Left ventricle myocardium inferior (tissue), 1 donor: ENCODE data around the gene GRIK4. TPM values are rescaled to one million over a fixed set of nuclear protein-coding genes. Genes with fewer than 3 reads are reported as not detected.

ENCODE experiments used
- DNase-seq: peaks from one replicate; pipeline ENCODE4 v3.0.0-alpha.2; 2020
- H3K27ac ChIP-seq: fragments of 200-600 bp; replicated peaks from 2 replicates; pipeline ENCODE4 v1.8.0; 2021
- H3K27me3 ChIP-seq: fragments of 200-600 bp; 2 replicates; pipeline ENCODE4 v1.8.0; 2021; ENCODE audit warnings: low read depth
- H3K36me3 ChIP-seq: fragments of 200-600 bp; 2 replicates; pipeline ENCODE4 v1.8.0; 2021
- H3K4me1 ChIP-seq: fragments of 200-600 bp; 2 replicates; pipeline ENCODE4 v1.8.0; 2021
- H3K4me3 ChIP-seq: fragments of 200-600 bp; 2 replicates; pipeline ENCODE4 v1.8.0; 2021; ENCODE audit warnings: mild to moderate bottlenecking, moderate library complexity
- H3K9me3 ChIP-seq: fragments of 200-600 bp; replicated peaks from 2 replicates; pipeline ENCODE4 v1.8.0; 2021
- CTCF ChIP-seq: fragments of 200-600 bp; IDR thresholded peaks from 2 replicates; pipeline ENCODE4 v1.8.0; 2021; ENCODE audit warnings: antibody characterized with exemption, mild to moderate bottlenecking, borderline replicate concordance
- intact Hi-C: fragments of 100-400 bp; cut with micrococcal nuclease; formaldehyde crosslinking; loops from one replicate; pipeline ENCODE4 v1.11.0; 2022
- total RNA-seq: library from RNA; stranded (reverse); fragmentation: NEBNext Ultra II Directional; extraction: Animal tissue kit (Norgen Biotek cat#: 25700); gene quantifications from one replicate; pipeline ENCODE4 v1.2.1, GENCODE V29; 2021
- donor health status: DM: no; HTN: yes; CAD: no; lungs with severe emphysema.

GRIK4 gene
- total RNA-seq, 1 donor from 2014 or later = 0.16 TPM

GRCh38 chr11:120706257-120706656, 194.7 kb downstream of the GRIK4 start:
- H3K9me3 ChIP-seq = peaks cover 35% of the 10 kb centered on the region
- peaks cover 12% of the 10 kb centered on the region for H3K4me1 ChIP-seq
- intact Hi-C loops = no loop called here
- H3K4me3 ChIP-seq = no peak overlapping the region
- H3K36me3 ChIP-seq = no peaks in the 10 kb centered on the region
- peaks cover 31% of the 10 kb centered on the region for H3K27me3 ChIP-seq
- no peak for TF ChIP-seq CTCF
- H3K27ac ChIP-seq = no peak overlapping the region
- DNase-seq = no peak

GRCh38 chr11:120707098-120707497, 195.6 kb downstream of the GRIK4 start:
- Histone ChIP-seq H3K27ac (no peak overlapping the region), H3K4me3 (no peak overlapping the region), H3K36me3 (no peaks in the 10 kb centered on the region), H3K27me3 (peaks cover 24% of the 10 kb centered on the region), H3K4me1 (peaks cover 12% of the 10 kb centered on the region), H3K9me3 (peaks cover 35% of the 10 kb centered on the region)
- no peak for DNase-seq
- intact Hi-C loops = no loop called here
- no peak for TF ChIP-seq CTCF

GRCh38 chr11:120707663-120708062, 196.1 kb downstream of the GRIK4 start:
- DNase-seq = no peak
- peaks cover 12% of the 10 kb centered on the region for H3K4me1 ChIP-seq
- intact Hi-C loops = no loop called here
- H3K9me3 ChIP-seq = peaks cover 35% of the 10 kb centered on the region
- no peaks in the 10 kb centered on the region for H3K36me3 ChIP-seq
- H3K4me3 ChIP-seq = no peak overlapping the region
- no peak for TF ChIP-seq CTCF
- H3K27me3 ChIP-seq = peaks cover 19% of the 10 kb centered on the region
- H3K27ac ChIP-seq = no peak overlapping the region

- Histone ChIP-seq H3K9me3 (peaks cover 35% of the 10 kb centered on the region), H3K36me3 (no peaks in the 10 kb centered on the region), H3K27ac (no peak overlapping the region), H3K4me3 (no peak overlapping the region), H3K27me3 (peaks cover 16% of the 10 kb centered on the region), H3K4me1 (peaks cover 12% of the 10 kb centered on the region)
- no peak for TF ChIP-seq CTCF
- DNase-seq = no peak
- intact Hi-C loops = no loop called here
These were observed 197.1 kb downstream of the GRIK4 start for GRCh38 chr11:120708511-120709183.

GRCh38 chr11:120709808-120710207, 198.3 kb downstream of the GRIK4 start:
- Histone ChIP-seq H3K9me3 (peaks cover 31% of the 10 kb centered on the region), H3K4me1 (peaks cover 12% of the 10 kb centered on the region), H3K36me3 (no peaks in the 10 kb centered on the region), H3K27ac (no peak overlapping the region), H3K4me3 (no peak overlapping the region), H3K27me3 (peaks cover 28% of the 10 kb centered on the region)
- intact Hi-C loops = no loop called here
- no peak for TF ChIP-seq CTCF
- DNase-seq = no peak
